Stimulated activated CD4-positive, alpha-beta T cell treated with anti-CD3 and anti-CD28 coated beads, Interleukin-2, amount 100 ng/mL, for 24 hours (primary cell): Measurements from ENCODE around the gene SLC13A3.
A peak's percentile ranks its signal among the peaks of the same experiment; 100 is the strongest.

ENCODE experiments used
- DNase-seq, 2 donors: peaks; one replicate each; pipeline ENCODE4 v3.0.0-alpha.2; 2020

SLC13A3 gene

DNA sequence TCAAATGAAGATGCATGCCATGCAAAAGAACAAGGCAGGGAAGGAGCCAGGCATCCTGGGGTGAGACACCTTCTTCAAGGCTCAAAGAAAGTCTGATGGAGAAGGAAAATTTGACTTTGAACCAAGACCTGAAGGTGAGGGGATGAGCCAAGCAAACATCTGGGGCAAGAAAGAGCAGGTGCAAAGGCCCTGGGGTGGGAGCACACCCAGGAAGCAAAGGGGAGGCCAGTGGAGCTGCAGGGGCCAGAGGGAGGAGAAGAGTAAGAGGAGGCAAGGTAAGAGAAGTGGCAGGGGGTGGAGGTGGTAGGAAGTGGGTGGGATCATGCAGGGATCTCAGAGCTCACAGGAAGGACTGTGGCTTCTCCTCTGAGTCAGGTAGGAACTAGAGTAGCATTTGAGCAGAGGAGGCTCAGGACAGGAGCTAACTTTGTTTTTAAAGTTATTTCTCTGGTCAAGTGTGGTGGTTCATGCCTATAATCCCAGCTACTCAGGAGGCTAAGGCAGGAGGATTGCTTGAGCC lies 49.6 kb downstream of the SLC13A3 start:
- DNase-seq = no peak

DNA sequence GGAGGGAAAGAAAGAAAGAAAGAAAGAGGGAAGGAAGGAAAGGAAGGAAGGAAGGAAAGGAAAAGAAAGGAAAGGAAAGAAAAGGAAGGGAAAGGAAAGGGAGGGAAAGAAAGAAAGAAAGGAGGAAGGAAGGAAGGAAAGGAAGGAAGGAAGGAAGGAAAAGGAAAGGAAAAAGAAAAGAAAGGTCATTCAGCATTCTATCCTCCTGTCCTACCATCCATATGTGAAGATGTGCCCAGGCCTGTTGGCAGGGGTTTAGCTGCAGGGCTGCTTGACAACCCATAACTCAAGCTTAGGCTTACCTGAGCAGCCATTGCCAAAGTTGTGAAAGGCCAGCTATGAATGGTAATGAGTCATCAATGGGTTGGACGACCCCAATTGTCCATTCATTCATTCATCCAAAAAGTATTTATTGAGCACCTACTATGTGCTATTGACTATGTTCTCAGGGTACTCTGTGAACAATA lies 50.9 kb downstream of the SLC13A3 start:
- no peak for DNase-seq

DNA sequence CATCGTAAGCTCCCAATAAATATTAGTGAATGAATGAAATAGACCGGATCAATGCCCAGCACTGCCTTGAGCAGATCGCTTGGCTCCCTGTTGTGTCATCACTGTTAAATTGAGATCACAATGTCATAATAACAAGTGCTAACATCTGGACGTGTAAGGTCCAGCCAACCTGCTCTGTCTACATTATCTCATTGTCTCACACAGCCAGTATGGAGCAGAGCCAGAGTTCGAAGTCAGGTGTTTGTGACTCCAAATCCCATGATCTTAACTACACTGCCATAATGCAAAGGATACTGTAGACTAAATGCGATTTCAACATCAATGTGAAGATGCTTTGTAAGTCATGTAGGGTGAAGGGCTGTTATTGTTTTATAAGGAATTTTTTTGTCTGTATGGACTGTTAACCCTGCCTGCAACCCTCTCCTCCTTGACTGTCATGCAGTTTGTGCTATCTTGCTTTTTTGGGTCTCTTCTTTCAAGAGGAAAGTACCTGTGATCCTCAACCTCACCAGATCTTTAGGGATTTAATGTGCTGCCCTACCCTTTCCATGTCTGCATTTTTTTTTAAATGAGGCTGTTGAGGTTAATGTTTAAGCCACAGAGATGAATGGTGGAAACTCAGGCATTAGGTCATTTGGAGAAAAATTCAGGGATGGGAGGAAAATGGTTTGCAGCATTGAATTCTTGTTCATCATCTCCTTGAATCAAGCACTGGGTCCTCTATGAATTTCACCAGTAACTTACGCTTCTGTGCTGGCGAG lies 51.9 kb downstream of the SLC13A3 start:
- no peak for DNase-seq

DNA sequence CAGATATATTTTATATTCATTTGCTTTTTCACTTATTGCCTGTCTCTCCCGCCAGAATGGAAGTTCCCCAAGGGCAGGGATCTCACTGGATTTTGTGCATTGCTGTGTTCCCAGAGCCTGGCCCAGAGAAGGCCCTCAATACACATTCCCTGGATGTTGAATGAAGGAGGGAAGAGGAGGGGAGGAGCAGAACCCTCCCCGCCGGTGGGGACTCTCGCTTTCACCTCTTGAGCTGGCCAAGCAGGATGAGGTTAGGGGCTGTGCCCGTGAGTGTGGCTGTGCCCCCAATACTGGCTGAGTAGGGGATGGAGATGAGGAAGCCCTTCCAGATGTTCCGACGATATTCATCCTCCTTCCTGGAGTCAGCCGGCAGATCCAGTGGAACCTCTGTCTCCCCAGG lies 55.3 kb downstream of the SLC13A3 start:
- no peak for DNase-seq

DNA sequence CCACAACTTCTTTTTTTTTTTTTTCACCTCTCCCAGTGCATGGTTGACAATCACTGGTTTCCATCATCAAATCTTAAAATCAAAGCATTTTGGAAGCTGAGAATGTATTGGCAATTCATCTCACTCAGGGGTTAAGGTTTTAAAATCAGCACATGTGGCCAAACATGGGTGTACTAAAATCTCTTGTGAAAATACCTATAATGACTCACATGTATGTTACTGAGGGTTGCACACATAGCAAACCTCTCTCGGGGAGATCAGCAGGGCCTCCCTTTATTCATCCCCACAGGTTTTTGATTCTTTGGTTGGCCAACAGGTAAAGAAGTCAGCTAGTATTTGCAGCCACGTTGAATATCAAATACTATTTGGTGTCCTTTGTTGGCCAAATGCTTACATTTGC lies 56.5 kb downstream of the SLC13A3 start:
- no peak for DNase-seq

DNA sequence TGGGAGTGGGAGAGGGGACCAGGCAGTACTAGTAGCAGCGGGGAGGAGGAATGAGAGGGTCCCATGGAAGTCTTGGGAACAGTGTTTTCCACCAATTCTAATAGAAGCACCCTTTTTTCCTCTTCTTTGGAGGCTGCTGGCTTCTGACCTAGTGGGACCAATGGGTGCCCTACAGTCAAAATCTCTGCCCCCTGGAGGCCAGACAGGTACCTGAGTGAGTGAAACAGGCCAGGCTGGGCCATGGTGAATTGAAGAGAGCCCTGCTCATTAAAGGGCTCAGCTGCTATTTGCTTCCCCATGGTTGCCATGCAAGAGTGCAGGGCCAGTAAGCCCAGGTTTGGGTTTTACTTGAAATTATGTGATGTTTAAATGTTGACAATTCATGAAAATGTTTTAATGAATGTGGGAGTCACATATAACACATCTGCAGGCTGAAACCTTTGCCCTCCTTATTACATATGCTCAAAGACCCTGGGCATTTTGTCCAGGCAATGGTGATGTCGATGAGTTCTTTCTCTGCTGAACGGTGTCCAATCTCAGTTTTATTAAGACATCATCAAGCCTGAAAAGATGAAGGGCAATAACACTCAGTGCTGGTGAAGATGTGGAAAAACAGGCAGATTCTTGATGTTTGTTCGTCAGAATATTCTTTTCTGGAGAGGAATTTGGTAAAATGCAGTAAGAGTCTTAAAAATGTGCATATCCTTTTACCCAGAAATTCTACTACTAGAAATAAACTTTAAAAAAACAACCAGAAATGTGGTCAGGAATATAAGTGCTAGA lies 58.5 kb downstream of the SLC13A3 start:
- peak in 1 of 2 donors; percentile 25 for DNase-seq

DNA sequence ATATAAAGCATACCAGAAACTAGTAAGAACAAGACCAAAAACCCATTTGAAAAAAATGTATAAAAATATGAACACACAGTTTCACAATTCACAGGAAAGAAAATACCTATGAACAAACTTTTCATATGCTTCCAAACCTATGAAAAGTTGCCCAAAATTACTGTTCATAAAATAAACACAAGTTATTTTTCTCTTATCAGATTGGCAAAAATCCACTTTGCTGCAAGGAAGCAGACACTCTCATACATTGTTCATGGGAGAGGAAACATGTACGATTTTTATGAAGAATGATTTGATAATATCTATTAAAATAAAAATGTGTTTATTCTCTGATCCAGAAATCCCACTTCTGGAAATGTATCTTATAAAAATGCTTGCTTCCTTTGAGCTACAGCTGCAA lies 60.8 kb downstream of the SLC13A3 start:
- no peak for DNase-seq

DNA sequence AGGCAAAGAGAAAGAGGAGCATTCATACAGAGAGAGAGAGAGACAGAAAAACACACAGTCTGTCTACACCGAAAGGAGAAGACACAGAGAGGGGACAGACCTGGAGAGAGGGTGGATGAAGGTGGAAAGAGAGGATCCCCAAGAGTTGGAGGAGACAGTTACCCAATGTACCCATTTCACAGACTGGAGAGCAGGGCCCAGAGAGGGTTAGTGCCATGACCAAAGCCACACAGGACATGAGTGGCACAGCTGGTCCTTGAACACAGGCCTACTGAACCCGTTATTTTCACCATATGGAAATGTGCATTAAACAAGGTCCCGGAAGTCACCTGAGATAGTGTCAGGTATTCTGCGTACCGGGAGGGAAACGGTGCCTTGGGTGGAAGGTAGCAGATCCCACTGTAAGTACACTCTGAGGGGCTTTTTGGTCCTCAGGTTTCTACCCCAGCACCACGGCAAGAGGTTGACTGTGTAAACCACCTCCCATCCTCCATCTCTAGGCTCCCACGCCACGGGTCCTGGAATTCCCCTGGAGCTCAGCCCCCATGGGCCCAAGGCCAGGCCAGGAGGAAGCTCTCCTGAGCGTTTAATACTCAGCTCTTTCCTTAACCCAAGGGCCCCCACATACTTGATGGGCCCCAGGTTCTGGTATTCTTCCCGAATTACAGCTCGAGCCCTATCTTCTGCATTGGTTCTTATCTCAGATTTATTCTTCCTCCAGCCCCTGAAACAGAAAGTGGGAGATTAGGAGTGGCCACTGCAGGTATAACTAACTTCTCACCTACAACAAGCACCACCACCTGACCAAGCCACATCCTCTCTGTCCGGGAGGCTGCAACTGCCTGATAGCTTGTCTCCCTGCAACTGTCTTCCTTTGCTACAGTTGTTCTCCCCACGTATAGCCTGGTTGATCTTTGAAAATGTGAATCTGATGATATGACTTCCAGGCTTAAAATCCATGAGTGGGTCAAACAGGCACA lies 62.4 kb downstream of the SLC13A3 start:
- no peak for DNase-seq

DNA sequence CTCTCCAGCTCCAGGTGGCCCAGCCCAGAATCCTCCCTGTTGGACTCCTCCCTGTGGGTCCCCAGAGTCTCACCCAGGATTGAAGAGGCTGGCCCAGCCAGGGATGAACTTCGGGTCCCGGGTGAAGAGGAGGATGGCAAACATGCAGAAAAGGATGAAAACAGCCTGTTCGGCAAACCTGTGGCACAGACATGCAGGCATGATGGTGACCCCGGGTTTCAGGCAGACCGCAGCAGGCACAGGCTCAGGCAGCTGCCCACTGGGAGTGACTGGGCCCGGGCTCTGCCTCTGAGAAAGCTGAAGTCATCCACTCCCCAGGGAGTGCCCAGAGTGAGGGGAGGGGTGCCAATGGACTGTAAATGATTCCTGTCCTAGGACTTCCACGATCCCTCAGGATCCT lies 63.3 kb downstream of the SLC13A3 start:
- DNase-seq = no peak

DNA sequence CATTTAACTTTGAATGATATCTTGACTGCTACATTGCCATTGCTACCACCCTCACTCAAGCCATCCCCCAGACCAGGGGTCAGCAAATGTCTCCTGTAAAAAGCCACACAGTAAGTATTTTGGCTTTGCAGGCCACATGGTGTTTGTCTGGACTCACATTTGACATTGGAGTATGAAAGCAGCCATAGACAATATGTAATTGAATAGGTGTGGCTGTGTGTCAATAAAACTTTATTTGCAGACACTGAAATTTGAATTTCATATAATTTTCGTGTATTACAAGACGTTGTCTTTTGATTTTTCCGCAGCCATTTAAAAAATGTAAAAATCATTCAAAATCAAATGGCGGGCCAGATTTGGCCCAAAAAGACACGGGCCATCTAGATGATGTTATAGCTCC lies 64.5 kb downstream of the SLC13A3 start:
- no peak for DNase-seq

DNA sequence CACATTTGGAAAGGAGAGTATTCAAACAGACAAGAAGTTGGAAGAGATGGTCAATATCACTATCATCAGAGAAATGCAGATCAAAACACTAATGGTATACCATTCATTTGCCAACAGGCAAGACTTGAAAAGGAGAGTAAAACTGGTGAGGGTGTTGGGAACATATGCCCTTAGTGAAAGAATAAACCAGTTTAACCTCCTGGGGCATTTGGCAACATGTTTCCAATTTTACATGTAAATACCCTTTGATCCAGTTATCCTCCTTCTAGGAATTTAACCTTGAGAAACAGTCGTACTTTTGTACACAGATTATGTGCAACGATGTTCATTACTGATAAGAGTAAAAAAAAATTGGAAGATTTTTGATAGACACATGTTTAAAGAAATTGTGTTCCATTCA lies 66.8 kb downstream of the SLC13A3 start:
- DNase-seq = no peak

DNA sequence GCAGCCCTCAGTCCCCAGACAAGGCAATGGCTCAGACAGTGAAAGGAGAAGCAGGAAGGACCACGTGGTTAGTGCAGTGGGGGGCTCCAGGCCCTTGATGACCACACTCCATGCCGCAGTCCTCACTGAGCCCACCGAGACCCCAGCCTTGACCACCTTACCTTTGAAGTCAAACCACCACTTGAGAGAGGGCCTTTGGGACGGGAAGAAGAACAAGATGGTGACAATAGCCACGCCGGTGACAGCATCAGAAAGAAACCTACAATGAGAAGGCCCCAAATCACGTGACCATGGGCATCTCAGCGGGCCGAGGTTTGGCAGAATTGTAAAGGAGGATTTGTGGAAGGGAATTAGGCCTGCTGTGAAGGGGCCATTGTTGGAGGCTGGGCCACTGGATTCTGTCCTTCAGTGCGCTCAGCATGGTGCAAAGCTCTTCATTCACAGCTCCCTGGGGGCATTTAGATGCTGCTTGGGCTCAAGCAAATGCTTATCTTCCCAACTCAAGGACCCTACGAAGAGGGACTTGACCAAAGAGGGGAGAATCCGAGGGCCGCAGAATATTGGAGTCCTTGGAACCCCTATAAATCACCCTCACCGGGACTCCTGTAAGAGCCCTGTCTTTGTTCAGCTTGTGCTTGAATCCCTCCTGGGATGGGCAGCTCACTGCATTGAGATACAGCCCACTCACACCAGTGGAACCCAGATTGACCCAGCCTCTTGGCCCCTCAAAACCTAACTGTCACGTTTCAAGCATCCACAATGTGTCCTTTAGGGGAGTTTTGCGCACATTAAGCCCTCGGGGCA lies 67.6 kb downstream of the SLC13A3 start:
- no peak for DNase-seq

DNA sequence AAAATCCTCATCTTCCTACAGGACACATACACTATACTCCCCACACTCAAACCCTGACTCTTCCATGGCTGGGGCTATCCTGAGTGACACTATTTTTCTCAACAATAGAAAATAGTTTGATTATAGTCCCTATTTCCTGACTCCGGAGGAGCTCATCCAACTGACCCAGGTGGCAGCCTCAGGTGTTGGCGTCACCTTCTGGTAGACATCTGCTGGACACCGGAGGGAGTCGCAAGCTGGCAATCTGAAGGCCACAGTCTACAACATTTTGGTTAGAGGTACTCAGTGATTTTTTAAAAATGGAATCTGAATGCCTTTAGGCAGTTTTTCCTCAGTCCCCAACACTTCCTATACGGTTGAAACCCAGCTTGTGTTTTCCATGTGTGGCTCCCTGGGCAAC lies 68.6 kb downstream of the SLC13A3 start:
- DNase-seq = no peak

DNA sequence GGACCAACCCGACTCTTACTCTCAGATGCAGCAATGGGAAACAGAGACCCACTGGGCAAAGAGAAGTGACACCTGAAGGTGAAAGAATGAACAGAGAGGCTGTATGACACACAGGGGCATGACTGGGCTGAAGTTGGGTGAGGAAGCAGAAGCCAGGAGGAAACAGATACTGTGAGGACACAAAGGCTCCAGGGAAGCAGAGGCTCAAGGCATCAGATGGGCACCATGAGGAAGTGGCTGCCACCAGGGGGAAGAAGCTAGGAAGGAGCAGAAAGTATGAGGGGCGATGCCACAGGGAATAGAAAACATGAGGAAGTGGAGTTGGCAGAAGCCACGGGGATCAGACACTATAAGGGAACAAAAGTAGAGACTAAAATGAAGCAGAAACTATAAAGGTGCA lies 69.9 kb downstream of the SLC13A3 start:
- DNase-seq = no peak

DNA sequence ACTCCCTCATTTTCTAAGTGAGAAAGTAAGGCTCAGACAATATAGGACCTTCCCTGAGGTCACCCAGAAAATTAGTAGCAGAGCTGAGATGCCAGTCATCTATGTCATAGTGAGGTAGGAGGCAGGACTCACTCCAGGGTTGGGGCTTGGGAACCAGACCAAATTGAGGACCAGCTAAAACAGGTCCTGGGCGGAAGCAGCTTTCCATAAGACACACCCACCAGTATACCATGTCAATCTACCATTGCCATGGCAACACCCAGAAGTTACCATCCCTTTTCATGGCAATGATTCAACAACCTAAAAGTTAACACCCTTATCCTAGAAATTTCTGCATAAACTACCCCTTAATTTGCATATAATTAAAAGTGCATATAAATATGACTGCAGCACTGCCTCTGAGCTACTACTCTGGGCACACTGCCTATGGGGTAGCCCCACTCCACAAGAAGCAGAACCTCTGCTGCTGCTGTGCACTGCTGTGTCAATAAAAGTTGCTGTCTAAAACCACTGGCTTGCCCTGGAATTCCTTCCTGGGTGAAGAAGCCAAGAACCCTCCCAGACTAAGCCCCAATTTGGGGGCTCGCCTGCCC lies 70.5 kb downstream of the SLC13A3 start:
- DNase-seq = no peak

DNA sequence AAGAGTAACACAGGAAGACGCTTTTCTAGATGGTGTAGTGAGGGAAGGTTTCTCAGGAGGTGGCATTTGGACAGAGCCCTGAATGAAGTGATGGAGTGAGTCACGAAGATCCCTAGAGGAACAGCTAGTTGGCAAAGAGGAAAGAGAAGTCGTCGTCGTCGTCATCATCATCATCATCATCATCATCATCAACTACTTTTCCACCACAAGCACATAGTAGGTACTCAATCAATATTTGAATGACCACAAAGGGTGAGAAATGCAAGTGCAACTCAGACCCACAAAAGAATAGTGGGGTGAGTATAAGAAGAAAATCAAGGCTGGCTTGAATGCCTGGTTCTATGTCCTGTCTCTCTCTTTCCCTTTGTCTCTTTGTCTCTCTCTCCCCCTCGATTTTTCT lies 72.5 kb downstream of the SLC13A3 start:
- no peak for DNase-seq

DNA sequence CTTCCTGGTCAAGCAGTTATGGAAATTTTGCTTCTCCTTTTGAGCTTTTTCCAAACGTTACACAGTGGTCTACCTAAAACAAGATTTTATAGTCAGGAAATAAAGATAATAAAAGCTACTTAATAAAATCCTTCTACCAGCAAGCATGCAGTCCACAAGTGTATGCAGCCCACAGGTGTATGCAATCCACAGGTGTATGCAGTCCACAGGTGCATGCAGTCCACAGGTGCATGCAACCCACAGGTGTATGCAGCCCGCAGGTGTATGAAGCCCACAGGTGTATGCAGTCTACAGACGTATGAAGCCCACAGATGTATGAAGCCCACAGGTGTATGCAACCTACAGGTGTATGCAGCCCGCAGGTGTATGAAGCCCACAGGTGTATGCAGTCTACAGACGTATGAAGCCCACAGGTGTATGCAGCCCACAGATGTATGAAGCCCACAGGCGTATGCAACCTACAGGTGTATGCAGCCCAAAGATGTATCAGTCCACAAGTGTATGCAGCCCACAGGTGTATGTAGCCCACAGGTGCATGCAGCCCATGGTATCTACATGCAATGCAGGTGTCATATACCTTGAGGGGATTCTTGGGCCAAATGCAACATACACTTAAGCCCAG lies 74.4 kb downstream of the SLC13A3 start:
- DNase-seq = no peak

DNA sequence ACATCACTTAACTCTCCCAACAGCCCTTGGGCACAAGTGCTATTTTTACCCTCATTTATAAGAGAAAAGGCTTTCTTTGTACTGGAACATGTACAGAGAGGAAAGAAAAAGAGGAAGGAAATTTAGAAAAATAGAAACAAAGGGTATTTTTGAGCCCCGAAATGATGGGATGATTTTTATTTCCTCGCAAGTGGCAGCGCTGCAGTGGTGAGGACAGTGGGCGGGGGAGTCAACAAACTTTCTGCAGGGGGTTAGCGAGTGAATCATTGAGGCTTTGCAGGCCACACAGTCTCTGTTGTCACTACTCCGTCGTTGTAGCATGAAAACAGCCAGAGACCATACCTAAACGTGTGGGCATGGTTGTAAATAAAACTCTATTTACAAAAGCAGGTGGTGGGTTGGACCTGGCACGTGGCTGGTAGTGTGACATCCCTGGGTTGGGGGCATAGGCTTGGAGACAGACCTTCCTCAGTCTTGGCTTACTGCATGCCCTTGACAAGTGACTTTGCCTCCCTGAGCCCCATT lies 75.3 kb downstream of the SLC13A3 start:
- no peak for DNase-seq

DNA sequence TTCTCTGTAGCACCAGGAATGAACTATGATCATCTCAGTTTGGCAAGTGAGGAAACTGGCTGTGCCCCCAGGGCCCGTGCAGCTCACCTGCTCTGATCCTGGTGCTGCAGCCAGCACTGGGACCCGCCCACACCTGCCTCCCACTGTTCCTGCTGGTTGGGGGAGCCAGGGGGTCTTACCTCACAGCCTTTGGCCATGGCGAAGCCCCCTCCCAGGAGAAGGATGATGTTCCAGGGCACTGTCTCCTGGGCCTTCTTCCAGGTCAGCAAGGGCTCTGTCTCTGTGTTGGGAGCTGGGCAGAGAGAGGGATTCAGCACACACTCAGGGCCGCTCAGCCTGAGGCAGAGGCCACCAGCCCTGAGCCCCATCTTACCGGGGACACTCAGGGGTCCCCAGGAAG lies 75.9 kb downstream of the SLC13A3 start:
- no peak for DNase-seq

DNA sequence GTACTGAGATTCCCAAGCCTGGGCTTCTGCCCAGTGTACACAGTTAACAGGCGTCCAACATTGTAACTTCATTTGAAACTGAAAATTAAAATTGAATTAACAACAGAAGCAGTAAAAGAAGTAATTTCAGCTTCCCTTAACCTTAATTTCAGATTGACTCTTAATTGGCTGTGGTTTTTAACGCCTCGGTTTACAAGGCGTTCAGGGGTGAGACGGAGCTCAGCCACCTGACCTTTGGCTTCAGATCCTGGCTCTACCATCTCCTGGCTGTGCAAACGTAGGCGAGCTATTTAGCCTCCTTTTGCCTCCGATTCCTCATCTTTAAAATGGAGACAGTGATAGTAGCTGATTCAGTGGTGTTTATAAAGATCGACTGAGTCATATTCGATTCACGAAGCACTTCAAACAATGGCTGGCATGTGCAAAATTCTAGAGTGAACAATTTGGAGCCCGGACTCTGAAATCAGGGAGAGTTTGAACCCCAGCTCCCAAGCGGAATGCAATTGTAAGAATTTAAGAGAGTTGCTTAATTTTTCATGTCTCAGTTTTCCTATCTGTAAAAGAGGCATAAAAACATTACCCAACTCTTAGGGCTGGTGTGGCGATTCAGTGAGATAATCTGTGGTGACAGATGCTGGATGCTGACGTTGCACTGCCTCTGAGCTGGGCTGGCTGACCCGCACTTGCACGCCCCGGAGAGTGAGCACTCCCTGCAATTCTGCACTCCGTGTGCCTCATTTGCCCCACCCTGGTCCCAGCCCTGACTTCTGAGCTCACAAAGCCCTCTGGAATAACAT lies 77.3 kb downstream of the SLC13A3 start:
- DNase-seq = no peak
